ACC112 (cell line): ENCODE data around the gene EBI3.
"Not testable (repeated sequence)": the region's sequence is repeated elsewhere in the genome, so short reads cannot be mapped to it uniquely, and the experiment has no call there.

Source experiments
- H2AFZ ChIP-seq: fragments of 200-600 bp; sonication (generic); one replicate; pipeline ENCODE4 v1.6.0; 2017; ENCODE audit warnings: antibody characterized with exemption, low read length; ENCODE audit not compliant: unreplicated experiment
- H3K27ac ChIP-seq: fragments of 200-600 bp; sonication (generic); 2 replicates; pipeline ENCODE4 v1.5.1; 2014; ENCODE audit warnings: low read depth, mild to moderate bottlenecking, antibody characterized with exemption, low read length, moderate library complexity
- H3K27me3 ChIP-seq: fragments of 200-600 bp; sonication (generic); 2 replicates; pipeline ENCODE4 v1.6.1; 2014; ENCODE audit warnings: mild to moderate bottlenecking, antibody characterized with exemption, low read length, moderate library complexity, mixed read lengths; ENCODE audit not compliant: insufficient read depth
- H3K36me3 ChIP-seq: fragments of 200-600 bp; sonication (generic); 2 replicates; pipeline ENCODE4 v1.6.1; 2016; ENCODE audit warnings: mild to moderate bottlenecking, antibody characterized with exemption, low read length, moderate library complexity, mixed read lengths; ENCODE audit not compliant: insufficient read depth
- H3K4me1 ChIP-seq: fragments of 200-600 bp; sonication (generic); one replicate; pipeline ENCODE4 v1.6.1; 2016; ENCODE audit warnings: low read length, mixed read lengths; ENCODE audit not compliant: insufficient read depth, unreplicated experiment, control insufficient read depth
- H3K4me3 ChIP-seq: fragments of 200-600 bp; sonication (generic); 2 replicates; pipeline ENCODE4 v1.5.1; 2014; ENCODE audit warnings: mild to moderate bottlenecking, low read depth, low read length
- H3K79me2 ChIP-seq: fragments of 200-600 bp; sonication (generic); one replicate; pipeline ENCODE4 v1.6.0; 2016; ENCODE audit warnings: low read length; ENCODE audit not compliant: control insufficient read depth, unreplicated experiment, insufficient read depth

The EBI3 gene

DNA sequence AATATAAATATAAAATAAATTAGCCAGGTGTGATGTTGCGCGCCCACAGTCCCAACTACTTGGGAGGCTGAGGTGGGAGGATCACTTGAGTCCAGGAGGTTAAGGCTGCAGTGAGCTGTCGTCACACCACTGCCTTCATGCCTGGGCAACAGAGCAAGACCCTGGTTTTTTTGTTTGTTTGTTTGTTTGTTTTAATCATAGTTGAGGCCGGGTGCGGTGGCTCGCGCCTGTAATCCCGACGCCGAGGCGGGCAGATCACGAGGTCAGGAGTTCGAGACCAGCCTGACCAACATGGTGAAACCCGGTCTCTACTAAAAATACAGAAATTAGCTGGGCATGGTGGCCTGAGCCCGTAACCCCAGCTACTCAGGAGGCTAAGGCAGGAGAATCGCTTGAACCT lies 8.2 kb downstream of the EBI3 start:
- H3K27ac ChIP-seq, H3K79me2 ChIP-seq: not testable (repeated sequence)

DNA sequence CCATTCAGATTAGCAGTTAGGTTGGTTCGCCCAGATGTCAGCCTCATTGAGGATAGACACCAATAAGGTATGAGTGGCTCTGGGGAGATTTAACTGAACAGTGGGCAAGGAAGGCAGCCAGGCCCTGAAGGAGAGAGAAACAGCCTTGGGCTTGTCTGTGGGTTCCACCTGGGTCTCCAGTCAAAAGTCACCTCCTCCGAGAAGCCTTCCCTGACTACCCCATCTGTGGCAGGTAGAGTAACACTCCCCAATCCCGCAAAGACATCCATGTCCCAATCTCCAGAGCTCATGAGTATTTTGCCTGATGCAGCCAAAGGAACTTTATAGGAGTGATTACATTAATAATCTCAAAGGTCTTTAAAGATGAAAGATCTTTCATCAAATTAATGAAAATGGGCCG lies 9.5 kb downstream of the EBI3 start:
- Histone ChIP-seq H2AFZ (no peak overlapping the region), H3K79me2 (no peaks in the 10 kb centered on the region), H3K27me3 (no peaks in the 10 kb centered on the region), H3K4me1 (no peaks in the 10 kb centered on the region), H3K36me3 (no peaks in the 10 kb centered on the region), H3K4me3 (no peak overlapping the region), H3K27ac (no peak overlapping the region)

More for the DNA sequence above, 8.2 kb downstream of the EBI3 start:
- H3K4me3 ChIP-seq, H3K36me3 ChIP-seq, H3K4me1 ChIP-seq, H3K27me3 ChIP-seq, H2AFZ ChIP-seq: not testable (repeated sequence)

DNA sequence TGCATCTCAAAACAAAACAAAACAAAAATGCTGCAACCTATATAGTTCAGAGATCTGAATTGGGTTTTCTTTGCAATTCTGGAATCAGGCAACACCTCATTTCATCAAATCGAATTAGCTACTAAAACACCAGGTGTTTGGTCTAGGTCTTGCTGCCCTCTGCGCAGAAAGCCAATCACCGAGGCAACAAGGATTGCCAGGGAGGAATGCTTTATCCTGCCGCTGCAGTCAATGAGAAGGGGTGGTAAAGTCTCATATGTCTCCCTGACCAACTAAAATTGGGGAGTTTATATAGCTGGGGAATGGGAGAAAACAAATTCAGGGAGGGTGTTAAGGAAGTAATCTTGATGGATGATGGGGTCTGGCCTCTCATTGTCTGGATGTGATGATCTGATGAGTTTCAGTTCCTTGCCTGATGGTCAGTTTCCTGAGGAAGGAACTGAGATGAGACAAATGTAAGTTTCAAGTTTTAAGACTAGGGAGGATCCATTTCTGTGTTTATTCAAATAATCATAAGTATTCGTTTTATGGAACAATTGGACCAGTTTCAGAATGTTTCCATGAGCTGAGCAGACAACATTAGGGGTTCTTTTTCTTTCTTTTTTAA lies 12.6 kb downstream of the EBI3 start:
- Histone ChIP-seq H3K27me3 (no peaks in the 10 kb centered on the region), H3K4me1 (no peaks in the 10 kb centered on the region), H3K79me2 (no peaks in the 10 kb centered on the region), H3K27ac (no peak overlapping the region), H2AFZ (no peak overlapping the region), H3K36me3 (no peaks in the 10 kb centered on the region), H3K4me3 (no peak overlapping the region)

DNA sequence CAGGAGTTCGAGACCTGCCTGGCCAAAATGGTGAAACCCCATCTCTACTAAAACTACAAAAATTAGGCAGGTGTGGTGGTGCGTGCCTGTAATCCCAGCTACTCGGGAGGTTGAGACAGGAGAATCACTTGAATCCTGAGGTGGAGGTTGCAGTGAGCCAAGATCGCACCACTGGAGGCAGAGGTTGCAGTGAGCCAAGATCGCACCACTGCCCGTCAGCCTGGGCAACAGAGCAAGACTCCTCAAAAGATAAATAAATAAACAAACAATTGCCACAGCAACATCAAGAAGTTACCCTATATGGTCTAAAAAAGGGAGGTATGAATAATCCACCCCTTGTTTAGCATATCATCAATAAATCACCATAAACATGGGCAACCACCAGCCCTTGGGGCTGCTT lies 16.6 kb downstream of the EBI3 start:
- H3K27ac ChIP-seq, H3K4me1 ChIP-seq, H3K27me3 ChIP-seq, H3K79me2 ChIP-seq, H3K36me3 ChIP-seq: not testable (repeated sequence)
- H2AFZ ChIP-seq = peak overlapping the region; percentile 99
- H3K4me3 ChIP-seq = peak overlapping the region; percentile 89; the same call in 1 of the 2 replicates

DNA sequence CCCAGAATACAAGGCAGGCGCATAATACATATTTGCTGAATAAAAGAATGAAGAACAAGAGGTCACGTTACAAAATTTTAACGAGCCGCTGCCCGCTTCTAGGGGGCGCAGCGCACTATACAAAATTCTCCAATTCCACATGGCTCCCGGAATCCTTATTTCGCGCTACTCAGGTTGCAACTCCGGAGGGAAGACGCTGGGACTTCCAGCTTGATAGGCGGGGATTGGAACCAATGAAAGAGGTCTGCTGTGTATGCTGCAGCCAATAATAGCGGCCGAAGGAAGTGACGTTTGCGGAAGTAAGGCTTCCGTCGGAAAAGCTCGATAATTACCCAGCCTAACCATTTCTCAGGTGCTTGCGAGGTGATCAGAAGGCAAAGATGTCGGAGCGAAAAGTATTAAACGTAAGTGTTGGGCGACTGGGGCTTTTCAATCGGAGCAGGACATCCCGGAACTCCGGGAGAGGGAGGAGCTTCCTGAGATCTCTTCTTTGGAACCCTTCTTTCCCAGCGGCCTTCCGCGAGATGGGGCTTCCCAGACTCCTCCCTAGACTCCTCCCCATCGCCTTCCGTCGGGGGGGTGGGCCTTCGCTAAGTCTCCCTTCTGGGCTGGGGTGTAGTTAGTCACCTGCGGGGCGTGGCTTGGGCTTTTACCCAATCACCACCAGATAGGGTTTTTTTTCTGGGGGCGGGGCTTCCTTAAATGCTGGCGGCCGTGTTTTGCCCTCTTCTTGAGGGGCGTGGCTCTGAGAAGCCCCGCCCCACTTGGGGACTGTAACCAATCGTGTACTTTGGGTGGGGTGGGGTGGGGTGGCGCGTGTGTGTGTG lies 17.7 kb downstream of the EBI3 start, which contains the start of gene YJU2:
YJU2 (plus strand) TSS at position 314 of the 827 bp plus-strand sequence; CDS start at position 381, 67 bp downstream.
- Histone ChIP-seq H3K36me3 (no peaks in the 10 kb centered on the region), H2AFZ (peak within 1 kb of the TSS; percentile 99), H3K4me3 (peak within 1 kb of the TSS; percentile 89), H3K27me3 (no peaks in the 10 kb centered on the region), H3K27ac (peak within 1 kb of the TSS; percentile 96), H3K4me1 (no peaks in the 10 kb centered on the region), H3K79me2 (peaks cover 4% of the 10 kb centered on the region)

DNA sequence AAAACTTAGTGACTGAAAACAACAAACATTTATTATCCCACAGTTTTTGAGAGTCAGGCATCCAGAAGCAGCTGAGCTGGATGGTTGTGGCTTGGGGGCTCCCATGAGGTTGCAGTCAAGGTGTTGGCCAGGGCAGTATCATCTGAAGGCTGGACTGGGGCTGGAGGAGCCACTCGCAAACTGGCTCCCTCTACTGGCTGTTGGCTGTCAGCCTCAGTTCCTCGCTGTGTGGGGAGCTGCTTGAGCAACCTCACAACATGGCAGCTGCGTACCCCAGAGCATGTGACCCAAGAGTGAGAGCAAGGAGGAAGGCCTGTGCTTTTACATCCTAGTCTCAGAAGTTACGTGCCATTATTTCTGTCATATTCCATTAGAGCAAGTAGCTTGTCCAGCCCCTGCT lies 27.2 kb downstream of the EBI3 start:
- Histone ChIP-seq H2AFZ (no peak overlapping the region), H3K36me3 (peaks cover 9% of the 10 kb centered on the region), H3K4me1 (no peaks in the 10 kb centered on the region), H3K4me3 (no peak overlapping the region), H3K27me3 (no peaks in the 10 kb centered on the region), H3K27ac (no peak overlapping the region), H3K79me2 (no peaks in the 10 kb centered on the region)

DNA sequence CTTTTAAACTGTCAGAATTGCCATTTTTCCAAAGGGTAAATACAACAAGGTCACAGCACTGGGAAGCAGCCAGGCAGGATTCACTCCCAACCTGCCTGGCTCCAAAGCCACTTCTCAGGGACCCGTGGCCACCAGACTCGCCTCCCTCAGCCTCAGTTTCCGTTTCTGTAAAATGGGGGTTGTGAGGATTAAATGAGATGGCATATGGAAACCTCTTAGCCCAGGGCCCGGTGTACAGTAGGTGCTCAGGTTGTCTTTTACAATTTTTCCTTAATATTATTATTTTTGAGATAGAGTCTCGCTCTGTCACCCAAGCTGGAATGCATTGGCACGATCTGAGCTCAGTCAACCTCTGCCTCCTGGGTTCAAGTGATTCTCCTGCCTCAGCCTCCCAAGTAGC lies 27.7 kb downstream of the EBI3 start:
- H3K27me3 ChIP-seq = no peaks in the 10 kb centered on the region

DNA sequence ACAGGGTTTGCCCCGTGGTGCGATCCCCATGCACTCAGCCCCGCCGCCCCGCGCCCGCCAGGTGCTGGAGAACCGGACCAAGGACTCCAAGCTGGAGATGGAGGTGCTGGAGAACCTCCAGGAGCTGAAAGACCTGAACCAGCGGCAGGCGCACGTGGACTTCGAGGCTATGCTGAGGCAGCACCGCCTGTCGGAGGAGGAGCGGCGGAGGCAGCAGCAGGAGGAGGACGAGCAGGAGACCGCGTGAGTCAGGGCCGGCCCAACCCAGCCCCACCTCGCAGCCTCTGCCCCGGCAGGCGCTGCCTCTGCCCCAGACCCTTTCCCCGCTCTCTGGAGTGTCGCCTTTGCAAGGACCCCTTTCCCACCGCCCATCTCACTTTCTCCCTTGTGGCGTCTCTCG lies 28.9 kb downstream of the EBI3 start:
- Histone ChIP-seq H3K4me3 (no peak overlapping the region), H2AFZ (no peak overlapping the region), H3K27me3 (no peaks in the 10 kb centered on the region), H3K27ac (no peak overlapping the region), H3K4me1 (no peaks in the 10 kb centered on the region), H3K79me2 (no peaks in the 10 kb centered on the region), H3K36me3 (peaks cover 9% of the 10 kb centered on the region)

More for the DNA sequence above, 27.7 kb downstream of the EBI3 start:
- H3K79me2 ChIP-seq = no peaks in the 10 kb centered on the region
- H3K27ac ChIP-seq = no peak overlapping the region
- no peak overlapping the region for H2AFZ ChIP-seq
- H3K36me3 ChIP-seq = peaks cover 9% of the 10 kb centered on the region
- no peaks in the 10 kb centered on the region for H3K4me1 ChIP-seq
- H3K4me3 ChIP-seq = no peak overlapping the region

DNA sequence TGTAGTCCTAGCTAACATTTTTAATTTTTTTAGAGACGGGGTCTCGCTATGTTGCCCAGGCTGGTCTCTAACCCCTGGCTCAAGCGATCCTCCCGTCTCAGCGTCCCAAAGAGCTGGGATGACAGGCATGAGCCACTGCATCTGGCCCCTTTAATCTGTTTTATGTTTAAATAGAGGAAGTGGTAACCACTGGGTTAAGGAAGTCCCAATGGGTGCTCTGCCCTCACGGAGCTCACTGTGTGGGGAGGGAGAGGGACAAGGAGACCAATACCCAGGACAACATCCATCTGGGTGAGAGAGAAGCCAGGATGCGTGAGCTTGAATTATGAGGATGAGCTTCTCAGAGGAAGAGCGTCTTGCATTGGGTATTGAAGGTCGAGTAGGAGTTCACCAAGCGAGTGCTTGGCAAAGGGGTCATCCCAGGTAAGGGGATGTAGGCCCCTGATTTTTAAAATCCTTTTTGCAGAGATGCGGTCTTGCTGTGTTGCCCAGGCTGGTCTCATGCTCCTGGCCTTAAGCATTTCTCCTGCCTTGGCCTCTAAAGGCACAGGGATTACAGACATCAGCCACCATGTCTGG lies 31.4 kb downstream of the EBI3 start:
- Histone ChIP-seq H3K36me3 (peaks cover 9% of the 10 kb centered on the region), H3K27ac (no peak overlapping the region), H3K4me1 (no peaks in the 10 kb centered on the region), H3K79me2 (no peaks in the 10 kb centered on the region), H2AFZ (no peak overlapping the region), H3K27me3 (no peaks in the 10 kb centered on the region), H3K4me3 (no peak overlapping the region)

DNA sequence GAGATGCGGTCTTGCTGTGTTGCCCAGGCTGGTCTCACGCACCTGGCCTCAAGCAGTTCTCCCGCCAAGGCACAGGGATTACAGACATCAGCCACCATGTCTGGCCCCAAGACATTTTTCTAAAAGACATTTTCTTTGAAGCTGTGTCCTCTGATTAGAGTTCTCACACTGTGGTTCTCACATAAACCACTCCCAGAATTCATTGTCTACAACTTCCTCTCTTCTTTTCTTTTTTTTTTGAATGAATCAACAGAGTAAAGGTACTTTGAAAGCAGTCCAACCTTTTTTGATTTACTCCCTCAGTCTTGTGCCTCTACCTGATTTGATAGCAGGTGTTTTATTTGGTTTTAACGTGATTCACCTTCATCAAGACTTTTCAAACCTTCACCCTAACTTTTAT lies 35.5 kb downstream of the EBI3 start:
- no peak overlapping the region for H3K27ac ChIP-seq
- H3K36me3 ChIP-seq = no peaks in the 10 kb centered on the region
- no peaks in the 10 kb centered on the region for H3K79me2 ChIP-seq
- H3K4me1 ChIP-seq = no peaks in the 10 kb centered on the region
- H3K4me3 ChIP-seq = no peak overlapping the region
- no peak overlapping the region for H2AFZ ChIP-seq
- no peaks in the 10 kb centered on the region for H3K27me3 ChIP-seq
